WERI-Rb-1 (cell line): Measurements from ENCODE around the gene PREX1.

Experiments
- DNase-seq: peaks from one replicate; pipeline ENCODE4 v3.0.0-alpha.2; 2020
- H3K27ac ChIP-seq: fragments of 250-450 bp; sonication (Bioruptor Pico); 2 replicates; pipeline ENCODE4 v1.5.1; 2020; ENCODE audit warnings: mild to moderate bottlenecking, moderate library complexity
- H3K27me3 ChIP-seq: fragments of 250-450 bp; sonication (Bioruptor Pico); 2 replicates; pipeline ENCODE4 v1.5.1; 2021; ENCODE audit warnings: mild to moderate bottlenecking, low read depth, moderate library complexity; ENCODE audit not compliant: insufficient read depth, severe bottlenecking
- H3K36me3 ChIP-seq: fragments of 250-450 bp; sonication (Bioruptor Pico); 2 replicates; pipeline ENCODE4 v1.5.1; 2020; ENCODE audit warnings: mild to moderate bottlenecking, moderate library complexity
- H3K4me3 ChIP-seq: 2 replicates; pipeline ENCODE4 v1.5.1; 2011; ENCODE audit warnings: low read depth, mild to moderate bottlenecking, control low read depth, low read length
- H3K9me3 ChIP-seq: fragments of 250-450 bp; sonication (Bioruptor Pico); 2 replicates; pipeline ENCODE4 v1.5.1; 2021; ENCODE audit warnings: mild to moderate bottlenecking, moderate library complexity; ENCODE audit not compliant: severe bottlenecking
- CTCF ChIP-seq: IDR thresholded peaks from 2 replicates; pipeline ENCODE4 v1.5.1; 2011; ENCODE audit warnings: low read depth, mild to moderate bottlenecking, control low read depth, inconsistent platforms, low read length

PREX1 gene

DNA sequence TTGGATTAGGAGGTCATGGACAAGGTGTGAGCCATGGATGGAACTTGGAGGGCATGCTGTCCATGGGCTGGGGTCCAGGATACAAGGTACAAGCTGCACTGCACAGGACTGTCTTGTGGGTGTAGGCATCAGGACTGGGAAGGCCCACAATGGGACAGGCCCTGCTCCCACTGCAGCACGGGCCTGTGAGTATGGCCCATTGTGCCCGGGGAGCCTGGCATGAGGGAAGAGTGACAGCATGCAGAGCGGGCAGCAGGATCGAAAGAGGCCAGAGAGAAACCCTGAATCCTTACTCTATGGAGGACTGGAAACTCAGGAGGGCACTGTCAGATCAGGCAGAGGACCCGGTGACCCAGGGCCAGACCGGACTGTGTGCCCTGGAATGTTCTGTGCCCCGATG lies 211.3 kb downstream of the PREX1 start:
- Histone ChIP-seq H3K27ac (no peak overlapping the region), H3K27me3 (no peaks in the 10 kb centered on the region), H3K9me3 (no peaks in the 10 kb centered on the region), H3K36me3 (no peaks in the 10 kb centered on the region), H3K4me3 (no peak overlapping the region)
- TF ChIP-seq CTCF: no peak
- DNase-seq: no peak

GRCh38 chr20:48615871-48616270 lies 211.9 kb downstream of the PREX1 start:
- TF ChIP-seq CTCF: no peak
- no peak overlapping the region for H3K27ac ChIP-seq
- no peaks in the 10 kb centered on the region for H3K27me3 ChIP-seq
- H3K4me3 ChIP-seq: no peak overlapping the region
- no peak for DNase-seq
- no peaks in the 10 kb centered on the region for H3K36me3 ChIP-seq
- H3K9me3 ChIP-seq: no peaks in the 10 kb centered on the region

DNA sequence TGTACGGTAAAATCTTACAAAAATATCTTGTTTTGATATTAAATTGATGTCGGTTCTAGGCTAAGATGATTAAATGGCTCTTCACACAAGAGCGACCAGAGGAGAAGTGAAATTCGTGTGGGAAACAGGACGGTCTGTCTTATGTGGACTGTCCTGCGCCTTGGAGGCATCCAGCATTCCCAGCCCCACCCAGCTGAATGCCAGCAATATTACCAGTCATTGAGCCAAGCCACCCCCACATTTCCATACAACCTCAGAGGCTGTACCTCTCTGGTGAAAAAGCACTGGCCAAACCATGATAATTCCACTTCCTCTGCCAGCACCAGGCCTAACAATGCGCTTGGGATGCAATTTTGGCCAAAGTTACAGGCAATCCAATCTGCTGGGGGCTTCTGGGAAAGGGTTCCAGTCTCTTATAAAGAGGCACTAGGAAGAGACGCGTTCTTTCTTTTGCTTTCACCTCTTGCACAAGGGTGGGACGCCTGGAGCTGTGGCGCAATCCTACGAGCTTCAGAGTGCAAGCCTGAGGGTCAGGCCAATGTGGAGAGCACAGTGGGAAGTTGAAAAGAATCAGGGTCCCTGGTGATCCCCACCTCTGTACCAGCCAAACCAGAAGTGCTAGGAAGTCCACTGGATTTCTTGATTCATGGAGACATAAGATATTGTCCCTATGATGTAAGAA lies 213.1 kb downstream of the PREX1 start:
- no peak for DNase-seq
- Histone ChIP-seq H3K27me3 (no peaks in the 10 kb centered on the region), H3K27ac (no peak overlapping the region), H3K4me3 (no peak overlapping the region), H3K9me3 (no peaks in the 10 kb centered on the region), H3K36me3 (no peaks in the 10 kb centered on the region)
- TF ChIP-seq CTCF: no peak

DNA sequence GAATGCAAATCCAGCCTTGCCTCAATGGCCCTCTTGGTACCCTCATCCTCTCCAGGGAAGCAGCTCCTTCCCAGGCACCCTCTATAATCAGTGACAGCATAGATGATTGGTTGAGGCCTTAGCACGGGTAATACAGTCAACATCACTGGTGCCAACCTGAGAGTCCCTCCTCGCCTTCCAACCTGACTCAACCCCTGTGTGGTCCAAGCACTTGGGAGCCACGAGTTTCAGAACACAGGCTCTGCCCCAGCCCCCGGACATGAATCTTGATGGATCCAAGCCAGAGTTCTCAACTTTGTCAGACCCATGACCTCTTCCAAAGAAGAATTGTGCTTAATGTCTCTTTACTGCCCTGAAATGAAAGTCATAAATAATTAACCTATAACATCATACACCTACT lies 213.9 kb downstream of the PREX1 start:
- Histone ChIP-seq H3K4me3 (no peak overlapping the region), H3K27ac (no peak overlapping the region), H3K27me3 (no peaks in the 10 kb centered on the region), H3K36me3 (no peaks in the 10 kb centered on the region), H3K9me3 (no peaks in the 10 kb centered on the region)
- TF ChIP-seq CTCF: no peak
- DNase-seq: no peak

- H3K9me3 ChIP-seq: no peaks in the 10 kb centered on the region
- no peak overlapping the region for H3K4me3 ChIP-seq
- no peak for TF ChIP-seq CTCF
- no peaks in the 10 kb centered on the region for H3K27me3 ChIP-seq
- no peak overlapping the region for H3K27ac ChIP-seq
- H3K36me3 ChIP-seq: no peaks in the 10 kb centered on the region
- no peak for DNase-seq
These were observed 215.5 kb downstream of the PREX1 start for GRCh38 chr20:48612335-48612734.

DNA sequence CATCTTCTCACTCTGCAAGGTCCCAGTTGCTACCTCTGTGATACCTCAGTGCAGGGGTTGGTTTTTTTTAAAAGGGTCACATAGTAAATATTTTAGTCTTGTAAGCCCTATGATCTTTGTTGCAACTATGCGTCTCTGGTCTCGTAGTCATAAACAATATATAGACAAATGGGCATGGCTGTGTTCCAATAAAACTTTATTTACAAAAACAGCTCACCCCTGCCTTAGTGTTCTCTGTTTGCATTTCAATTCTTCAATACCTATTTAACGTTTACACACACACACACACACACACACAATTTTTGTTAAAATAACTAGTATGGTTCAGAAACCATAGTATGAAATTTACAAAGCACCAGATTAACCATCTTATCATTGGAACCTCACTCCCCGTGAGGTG lies 216.8 kb downstream of the PREX1 start:
- no peak for TF ChIP-seq CTCF
- no peaks in the 10 kb centered on the region for H3K36me3 ChIP-seq
- H3K27me3 ChIP-seq: no peaks in the 10 kb centered on the region
- no peak overlapping the region for H3K4me3 ChIP-seq
- no peak overlapping the region for H3K27ac ChIP-seq
- DNase-seq: no peak
- no peaks in the 10 kb centered on the region for H3K9me3 ChIP-seq
